HG02852 (cell line): Measurements from ENCODE around the gene ANKRD2.
A peak's percentile ranks its signal among the peaks of the same experiment; 100 is the strongest.

Experiments
- ATAC-seq: cut with Tn5 transposase; IDR thresholded peaks from one replicate; pipeline ENCODE4 v1.9.1; 2021; ENCODE audit warnings: mild to moderate bottlenecking, moderate library complexity; ENCODE audit not compliant: unreplicated experiment

Gene ANKRD2

GRCh38 chr10:97632949-97633884 is 60.6 kb downstream of the ANKRD2 start, which contains the start of gene MORN4:
Gene MORN4, minus strand, starts transcription at chr10:97633500. Its CDS starts 13,847 bp downstream, at chr10:97619653.
- ATAC-seq, result peak; percentile 99
